PC-9 (cell line): ENCODE results near the gene SCNN1G.

Experiments used
- EZH2 ChIP-seq: fragments of 200-600 bp; sonication (generic); IDR thresholded peaks from 2 replicates; pipeline ENCODE4 v1.8.0; 2017; ENCODE audit warnings: antibody characterized with exemption, low read depth
- TF ChIP-seq, protein P1 (sequence below): fragments of 200-600 bp; sonication (generic); conservative IDR thresholded peaks from 2 replicates; pipeline ENCODE4 v1.6.1; 2017; ENCODE audit warnings: mixed run types, antibody characterized with exemption, mild to moderate bottlenecking, moderate library complexity

DNA sequence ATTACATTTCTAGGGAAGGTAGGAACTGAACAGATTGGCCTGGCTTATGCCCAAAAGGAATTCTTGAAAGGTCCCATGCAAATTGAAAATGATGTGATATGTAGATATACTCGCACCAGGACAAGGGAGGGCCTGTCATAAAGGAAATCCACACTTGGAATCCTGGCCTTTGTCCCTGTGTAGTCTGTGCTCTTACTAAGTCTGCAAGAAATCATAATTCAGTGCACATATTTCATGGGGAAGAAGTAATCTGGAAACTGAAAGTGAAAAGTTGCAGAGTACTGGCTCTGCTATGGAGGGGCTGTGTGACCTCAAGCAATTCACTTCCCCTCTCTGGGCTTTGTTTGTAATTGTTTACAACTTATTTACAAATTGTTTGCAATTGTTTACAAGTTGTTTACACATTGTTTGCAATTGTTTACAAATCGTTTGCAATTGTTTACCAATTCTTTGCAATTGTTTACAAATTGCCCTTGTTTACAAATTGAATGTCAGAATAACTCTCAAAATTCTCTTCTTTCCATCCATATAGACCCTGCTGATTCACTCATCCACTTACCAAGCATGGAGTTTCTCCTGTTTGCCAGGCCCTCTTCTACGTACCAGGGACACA, 12.9 kb downstream of the SCNN1G start:
- TF ChIP-seq, protein P1, sequence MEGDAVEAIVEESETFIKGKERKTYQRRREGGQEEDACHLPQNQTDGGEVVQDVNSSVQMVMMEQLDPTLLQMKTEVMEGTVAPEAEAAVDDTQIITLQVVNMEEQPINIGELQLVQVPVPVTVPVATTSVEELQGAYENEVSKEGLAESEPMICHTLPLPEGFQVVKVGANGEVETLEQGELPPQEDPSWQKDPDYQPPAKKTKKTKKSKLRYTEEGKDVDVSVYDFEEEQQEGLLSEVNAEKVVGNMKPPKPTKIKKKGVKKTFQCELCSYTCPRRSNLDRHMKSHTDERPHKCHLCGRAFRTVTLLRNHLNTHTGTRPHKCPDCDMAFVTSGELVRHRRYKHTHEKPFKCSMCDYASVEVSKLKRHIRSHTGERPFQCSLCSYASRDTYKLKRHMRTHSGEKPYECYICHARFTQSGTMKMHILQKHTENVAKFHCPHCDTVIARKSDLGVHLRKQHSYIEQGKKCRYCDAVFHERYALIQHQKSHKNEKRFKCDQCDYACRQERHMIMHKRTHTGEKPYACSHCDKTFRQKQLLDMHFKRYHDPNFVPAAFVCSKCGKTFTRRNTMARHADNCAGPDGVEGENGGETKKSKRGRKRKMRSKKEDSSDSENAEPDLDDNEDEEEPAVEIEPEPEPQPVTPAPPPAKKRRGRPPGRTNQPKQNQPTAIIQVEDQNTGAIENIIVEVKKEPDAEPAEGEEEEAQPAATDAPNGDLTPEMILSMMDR: no peak
- TF ChIP-seq EZH2: no peak
